ENCODE data around the gene DCLK1.

DNA sequence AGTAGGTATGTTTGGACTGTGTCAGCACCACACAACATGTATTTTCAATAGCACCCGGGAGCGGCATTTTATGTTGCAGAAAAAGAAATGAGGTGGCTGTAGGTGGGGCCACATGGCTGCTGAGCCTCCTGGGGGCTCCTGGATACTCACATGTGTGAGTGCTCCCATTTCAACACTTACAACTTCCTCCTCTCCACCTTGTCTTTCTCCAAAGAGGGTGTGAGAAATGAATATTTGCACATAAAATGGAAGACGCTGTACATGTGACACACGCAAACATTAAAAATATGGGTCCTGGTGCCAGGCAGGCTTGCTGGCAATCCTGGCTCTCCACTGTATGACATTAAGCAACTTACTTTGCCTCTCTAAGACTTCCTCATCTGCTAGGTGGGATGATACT is 222.1 kb downstream of the DCLK1 start:
- TF ChIP-seq, protein P1, sequence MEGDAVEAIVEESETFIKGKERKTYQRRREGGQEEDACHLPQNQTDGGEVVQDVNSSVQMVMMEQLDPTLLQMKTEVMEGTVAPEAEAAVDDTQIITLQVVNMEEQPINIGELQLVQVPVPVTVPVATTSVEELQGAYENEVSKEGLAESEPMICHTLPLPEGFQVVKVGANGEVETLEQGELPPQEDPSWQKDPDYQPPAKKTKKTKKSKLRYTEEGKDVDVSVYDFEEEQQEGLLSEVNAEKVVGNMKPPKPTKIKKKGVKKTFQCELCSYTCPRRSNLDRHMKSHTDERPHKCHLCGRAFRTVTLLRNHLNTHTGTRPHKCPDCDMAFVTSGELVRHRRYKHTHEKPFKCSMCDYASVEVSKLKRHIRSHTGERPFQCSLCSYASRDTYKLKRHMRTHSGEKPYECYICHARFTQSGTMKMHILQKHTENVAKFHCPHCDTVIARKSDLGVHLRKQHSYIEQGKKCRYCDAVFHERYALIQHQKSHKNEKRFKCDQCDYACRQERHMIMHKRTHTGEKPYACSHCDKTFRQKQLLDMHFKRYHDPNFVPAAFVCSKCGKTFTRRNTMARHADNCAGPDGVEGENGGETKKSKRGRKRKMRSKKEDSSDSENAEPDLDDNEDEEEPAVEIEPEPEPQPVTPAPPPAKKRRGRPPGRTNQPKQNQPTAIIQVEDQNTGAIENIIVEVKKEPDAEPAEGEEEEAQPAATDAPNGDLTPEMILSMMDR (IDR thresholded peaks at IDR 0.05), result no peak
- no peak for TF ChIP-seq POLR2A (IDR thresholded peaks at IDR 0.05)

Data from lower leg skin (tissue), 3 donors.